Subcutaneous adipose tissue (tissue), 4 donors: ENCODE results near the gene CNTNAP5. TPM values are rescaled to one million over a fixed set of nuclear protein-coding genes. Genes with fewer than 3 reads are reported as not detected.

Experiments
- CTCF ChIP-seq: fragments of 450-650 bp; IDR thresholded peaks from one replicate; pipeline ENCODE4 v1.5.1; 2016; ENCODE audit warnings: low read depth, mild to moderate bottlenecking, control low read depth, antibody characterized with exemption, moderate library complexity
- total RNA-seq, 4 donors: library from RNA; depleted of rRNA; stranded (reverse); fragments of >200 nt; gene quantifications; one replicate each; pipeline ENCODE4 v1.1.0, GENCODE V29; 2016

CNTNAP5 gene
- total RNA-seq, 4 donors from 2014 or later = not detected

GRCh38 chr2:124325667-124326440, 300.8 kb downstream of the CNTNAP5 start:
- no peak for TF ChIP-seq CTCF

DNA sequence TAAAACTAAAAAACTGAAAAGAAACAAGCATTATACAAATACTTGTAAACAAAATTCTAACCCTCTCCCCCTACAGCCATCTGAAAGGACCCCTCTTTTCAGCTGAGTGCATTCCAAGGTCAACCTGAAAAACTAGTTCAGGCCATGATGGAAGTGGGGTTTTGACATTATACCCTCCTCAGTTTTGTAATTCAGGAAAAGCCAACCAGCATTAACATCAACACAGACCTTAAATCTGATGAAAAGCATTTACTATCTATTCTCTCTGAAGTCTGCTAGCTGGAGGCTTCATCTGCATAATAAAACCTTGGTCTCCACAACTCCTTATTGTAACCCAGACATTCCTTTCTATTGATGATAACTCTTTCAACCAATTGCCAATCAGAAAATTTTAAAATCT, 302.2 kb downstream of the CNTNAP5 start:
- TF ChIP-seq CTCF = no peak

DNA sequence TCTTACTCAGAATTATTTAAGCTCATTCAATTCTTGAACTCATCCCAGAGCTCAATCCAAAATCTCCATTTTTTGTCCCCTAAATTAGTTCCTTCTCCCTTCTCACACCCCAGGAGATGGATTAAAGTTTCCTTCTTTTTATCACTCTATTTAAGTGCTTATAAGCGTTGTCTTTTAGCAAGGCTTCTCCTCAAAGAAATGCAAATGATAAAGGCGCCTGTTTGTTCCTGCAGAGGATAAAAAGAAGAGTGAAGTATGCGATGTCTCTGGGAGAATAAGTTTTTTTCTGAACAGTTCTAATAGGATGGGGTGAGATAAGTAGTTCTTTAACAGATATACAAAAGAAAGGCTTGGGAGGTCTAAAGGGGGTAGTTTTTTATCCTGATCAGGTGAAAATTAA, 303.3 kb downstream of the CNTNAP5 start:
- no peak for TF ChIP-seq CTCF

- no peak for TF ChIP-seq CTCF
Measured at GRCh38 chr2:124333784-124334183, 308.7 kb downstream of the CNTNAP5 start.

DNA sequence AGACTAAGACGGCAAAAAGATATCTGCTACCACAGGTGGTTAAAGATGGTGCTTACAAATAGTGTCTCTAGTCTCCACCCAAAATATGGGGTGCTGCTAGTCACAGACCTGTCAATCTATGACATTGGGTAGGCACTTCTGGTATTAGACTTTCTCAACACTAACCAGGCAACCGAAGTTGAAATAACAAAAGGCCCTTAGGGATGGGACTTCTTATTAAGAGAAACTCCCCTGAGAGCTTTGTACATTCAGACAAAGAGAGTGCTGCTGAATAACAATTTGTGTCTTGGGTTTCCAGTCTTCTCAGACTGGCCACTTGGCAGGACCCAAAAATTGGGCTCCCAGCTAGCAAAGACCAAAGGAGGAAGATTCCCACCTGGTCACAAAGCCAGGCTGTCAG, 310.0 kb downstream of the CNTNAP5 start:
- no peak for TF ChIP-seq CTCF

DNA sequence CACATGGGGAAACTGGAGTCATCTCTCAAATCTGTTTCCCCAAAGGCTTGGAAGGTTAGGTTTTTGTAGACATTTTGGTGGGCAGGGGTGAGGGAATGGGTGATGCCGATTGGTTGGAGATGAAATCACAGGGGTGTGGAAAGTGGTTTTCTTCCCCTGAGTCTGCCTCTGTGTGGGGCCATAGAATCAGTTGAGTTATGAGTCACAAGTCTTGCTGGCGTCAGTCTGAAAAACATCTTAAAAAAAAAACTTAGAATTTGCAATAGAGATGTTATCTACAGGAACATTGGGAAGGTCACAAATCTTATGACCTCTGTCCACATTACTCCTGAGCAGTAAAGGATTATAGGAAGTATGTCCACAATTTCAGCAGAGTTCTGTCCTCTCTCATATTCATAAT, 314.6 kb downstream of the CNTNAP5 start:
- TF ChIP-seq CTCF = no peak

GRCh38 chr2:124343827-124344498, 318.9 kb downstream of the CNTNAP5 start:
- no peak for TF ChIP-seq CTCF
